CD4-positive, alpha-beta T cell treated with Interleukin-15 for 1 hour (primary cell): ENCODE measurements around the gene MARCHF6.
A peak's percentile ranks its signal among the peaks of the same experiment; 100 is the strongest.
"Not testable (repeated sequence)": the region's sequence is repeated elsewhere in the genome, so short reads cannot be mapped to it uniquely, and the experiment has no call there.

Experiments used
- DNase-seq: peaks from one replicate; pipeline ENCODE4 v3.0.0-alpha.2; 2020

The MARCHF6 gene

GRCh38 chr5:10352430-10353240 lies 860 bp upstream of the MARCHF6 start:
- no peak for DNase-seq

GRCh38 chr5:10354048-10354872 lies 765 bp downstream of the MARCHF6 start:
- DNase-seq: peak; percentile 43

GRCh38 chr5:10355071-10355889 lies 1.8 kb downstream of the MARCHF6 start:
- DNase-seq: no peak

GRCh38 chr5:10358999-10359398 lies 5.5 kb downstream of the MARCHF6 start:
- no peak for DNase-seq

GRCh38 chr5:10360686-10361085 lies 7.2 kb downstream of the MARCHF6 start:
- no peak for DNase-seq

GRCh38 chr5:10363519-10364185 lies 10.2 kb downstream of the MARCHF6 start:
- DNase-seq: no peak

- DNase-seq: no peak
Measured at GRCh38 chr5:10364186-10364689, 10.7 kb downstream of the MARCHF6 start.

- no peak for DNase-seq
Measured at GRCh38 chr5:10365782-10366181, 12.3 kb downstream of the MARCHF6 start.

- no peak for DNase-seq
Measured at GRCh38 chr5:10366310-10367272, 13.1 kb downstream of the MARCHF6 start.

GRCh38 chr5:10367579-10367978 lies 14.1 kb downstream of the MARCHF6 start:
- no peak for DNase-seq

GRCh38 chr5:10370931-10371330 lies 17.4 kb downstream of the MARCHF6 start:
- DNase-seq: no peak

GRCh38 chr5:10371369-10371768 lies 17.9 kb downstream of the MARCHF6 start:
- not testable (repeated sequence) for DNase-seq

GRCh38 chr5:10372726-10373709 lies 19.5 kb downstream of the MARCHF6 start:
- no peak for DNase-seq

- DNase-seq: no peak
Measured at GRCh38 chr5:10374046-10375022, 20.8 kb downstream of the MARCHF6 start.

- DNase-seq: not testable (repeated sequence)
Measured at GRCh38 chr5:10375146-10375545, 21.7 kb downstream of the MARCHF6 start.

- no peak for DNase-seq
Measured at GRCh38 chr5:10376544-10376943, 23.0 kb downstream of the MARCHF6 start.

- DNase-seq: peak; percentile 27
Measured at GRCh38 chr5:10377081-10377480, 23.6 kb downstream of the MARCHF6 start.

GRCh38 chr5:10381803-10382202 lies 28.3 kb downstream of the MARCHF6 start:
- no peak for DNase-seq

GRCh38 chr5:10384483-10384882 lies 31.0 kb downstream of the MARCHF6 start:
- DNase-seq: no peak
